Ovary (tissue), 9 donors: ENCODE results near the gene SLC28A3. TPM values are rescaled to one million over a fixed set of nuclear protein-coding genes. Genes with fewer than 3 reads are reported as not detected.

Experiments used
- DNase-seq, 5 donors: peaks; one replicate each; pipeline ENCODE4 v3.0.0-alpha.2; 2019 to 2020
- H3K27ac ChIP-seq, 2 donors: fragments of 200-600 bp; one replicate each; pipeline versions ENCODE4 v1.5.1 to v1.8.0; 2019 to 2022
- H3K27me3 ChIP-seq: fragments of 200-600 bp; one replicate; pipeline ENCODE4 v1.8.0; 2022
- H3K36me3 ChIP-seq: fragments of 200-600 bp; sonication (generic); one replicate; pipeline ENCODE4 v1.5.1; 2019
- H3K4me1 ChIP-seq: one replicate; pipeline ENCODE4 v1.8.1; 2013; ENCODE audit warnings: mild to moderate bottlenecking, moderate library complexity; ENCODE audit not compliant: insufficient read depth
- H3K4me3 ChIP-seq: fragments of 200-600 bp; sonication (generic); one replicate; pipeline ENCODE4 v1.5.1; 2017
- H3K9me3 ChIP-seq, 2 donors: fragments of 200-600 bp in 1 of 2; sonication (generic) in 1 of 2; one replicate each; pipeline versions ENCODE4 v1.5.1 to v1.8.1; 2013 to 2019; ENCODE audit warnings: mild to moderate bottlenecking in 1 of 2, moderate library complexity in 1 of 2
- EP300 ChIP-seq: sonication (generic); formaldehyde crosslinking; IDR thresholded peaks from one replicate; pipeline ENCODE4 v1.6.1; 2017; ENCODE audit warnings: antibody characterized with exemption
- POLR2A ChIP-seq: fragments of 450-650 bp; IDR thresholded peaks from one replicate; pipeline ENCODE4 v1.6.1; 2017; ENCODE audit warnings: antibody characterized with exemption, mild to moderate bottlenecking, moderate library complexity
- WGBS, 3 donors: extraction: QIAGEN DNeasy Blood & Tissue Kit in 1 of 3; methylation state at CpG; one replicate each; pipeline versions ENCODE4 v1.1.5 to v1.1.7; 2013 to 2017; 5-methylcytosine and 5-hydroxymethylcytosine counted together
- intact Hi-C, 4 donors: fragments of 100-400 bp; cut with DNase I; formaldehyde crosslinking; loops; one replicate each; pipeline versions ENCODE4 v1.11.0 to v1.15.1; 2022 to 2023
- polyA plus RNA-seq, 2 donors: library from polyadenylated mRNA; stranded (reverse); fragments of 200-250 nt in 1 of 2; fragments of 350-450 nt in 1 of 2; fragmentation: Illumina TruSeq in 1 of 2; extraction: RNeasy Lipid Tissue Mini Kit (QIAGEN cat#74804) in 1 of 2; gene quantifications; one replicate each; pipeline ENCODE4 v1.2.3, GENCODE V29; 2013 to 2014
- total RNA-seq, 7 donors: library from RNA; depleted of rRNA in 2 of 7; stranded (reverse); fragments of >200 nt in 2 of 7; fragmentation: NEBNext Ultra II Directional in 3 of 7; extraction: Animal tissue kit (Norgen Biotek cat#: 25700) in 3 of 7; gene quantifications; one replicate each; pipeline versions ENCODE4 v1.1.0 to v1.2.4, GENCODE V29; 2016 to 2023
- TF ChIP-seq, protein P1 (sequence below), 3 donors: fragments of 450-650 bp in 2 of 3; fragments of 200-600 bp in 1 of 3; IDR thresholded peaks; one replicate each; pipeline versions ENCODE4 v1.5.1 to v1.8.0; 2016 to 2022; ENCODE audit warnings: antibody characterized with exemption in 3 of 3, mild to moderate bottlenecking in 1 of 3
- donor health status: DM: no; HTN: no; CAD: no; lungs with moderate emphysema.
- donor health status: DM: no; HTN: no; CAD: no.
- donor health status: Bipolar disorder and iron deficiency.
- donor health status: DM: yes; HTN: yes; CAD: no.
- donor health status: DM: no; HTN: no; CAD: no.
- donor health status: DM: yes; HTN: yes; CAD: no.

SLC28A3 gene
- total and polyA plus RNA-seq, 9 donors: 0.08 to 9.0 (median 0.59) TPM; not detected in 1

DNA sequence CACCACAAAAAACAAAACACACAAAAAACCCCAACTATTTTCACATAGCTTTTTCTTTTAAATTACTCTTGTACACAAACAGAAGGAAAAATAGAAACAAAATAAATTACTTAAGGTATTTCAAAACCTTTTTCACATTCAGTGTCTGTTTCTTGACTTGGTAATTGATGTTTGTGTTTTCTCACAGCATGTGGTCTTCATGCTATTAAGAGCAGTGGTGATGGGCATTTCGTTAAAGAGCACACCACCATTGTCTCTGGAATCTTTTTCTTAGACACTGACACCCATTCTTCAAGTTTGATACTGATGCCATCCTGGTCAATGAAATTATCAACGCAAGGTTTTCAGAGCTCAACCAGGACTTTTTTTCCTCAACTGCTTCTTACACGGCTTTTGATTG lies 63.8 kb downstream of the SLC28A3 start:
- H3K27me3 ChIP-seq: no peaks in the 10 kb centered on the region
- DNase-seq: no peak
- no peak overlapping the region for H3K27ac ChIP-seq
- no peaks in the 10 kb centered on the region for H3K9me3 ChIP-seq
- TF ChIP-seq POLR2A: no peak
- no peak overlapping the region for H3K4me3 ChIP-seq
- intact Hi-C loops: no loop called here
- H3K4me1 ChIP-seq: no peaks in the 10 kb centered on the region
- H3K36me3 ChIP-seq: no peaks in the 10 kb centered on the region
- WGBS, 3 donors: 85 to 89% (median 87%) methylated on average over 3 of the region's 3 CpGs

DNA sequence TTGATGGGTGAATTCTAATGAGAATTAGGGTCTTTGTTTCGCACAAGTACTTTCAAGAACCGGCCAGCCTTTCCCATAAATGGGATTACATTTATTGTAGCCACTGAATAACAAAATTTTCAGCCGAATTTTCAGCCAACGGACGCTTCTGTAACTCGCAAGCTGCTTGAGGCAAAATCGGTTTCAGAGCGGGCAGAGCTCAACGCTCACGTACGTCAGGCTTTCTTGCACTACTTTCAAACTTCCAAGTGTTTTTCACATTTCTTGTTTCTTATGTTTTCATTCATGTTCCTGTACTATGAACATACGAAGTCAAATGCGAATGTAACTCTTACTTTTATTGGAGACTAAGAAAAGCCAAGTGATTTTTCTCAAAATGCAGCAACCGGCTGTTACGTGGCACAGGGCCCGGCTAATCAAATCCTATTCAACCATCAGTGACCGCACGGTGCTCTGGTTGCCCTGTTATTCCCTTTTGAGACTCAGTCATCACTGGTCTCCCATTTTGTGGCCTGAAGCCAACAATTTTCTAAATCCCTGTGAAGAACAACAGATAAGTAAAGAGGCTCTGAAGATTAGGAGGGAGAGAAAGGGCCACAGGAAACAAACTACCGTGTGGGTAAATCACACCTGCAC lies 68.5 kb downstream of the SLC28A3 start:
- intact Hi-C loops: no loop called here
- Histone ChIP-seq H3K27me3 (no peaks in the 10 kb centered on the region), H3K4me1 (no peaks in the 10 kb centered on the region), H3K27ac (no peak overlapping the region), H3K9me3 (no peaks in the 10 kb centered on the region), H3K4me3 (no peak overlapping the region), H3K36me3 (no peaks in the 10 kb centered on the region)
- peak in 2 of 5 donors; percentile 16 to 36 for DNase-seq
- WGBS, 3 donors: 23 to 49% (median 36%) methylated on average over 19 of the region's 19 CpGs
- no peak for TF ChIP-seq EP300

DNA sequence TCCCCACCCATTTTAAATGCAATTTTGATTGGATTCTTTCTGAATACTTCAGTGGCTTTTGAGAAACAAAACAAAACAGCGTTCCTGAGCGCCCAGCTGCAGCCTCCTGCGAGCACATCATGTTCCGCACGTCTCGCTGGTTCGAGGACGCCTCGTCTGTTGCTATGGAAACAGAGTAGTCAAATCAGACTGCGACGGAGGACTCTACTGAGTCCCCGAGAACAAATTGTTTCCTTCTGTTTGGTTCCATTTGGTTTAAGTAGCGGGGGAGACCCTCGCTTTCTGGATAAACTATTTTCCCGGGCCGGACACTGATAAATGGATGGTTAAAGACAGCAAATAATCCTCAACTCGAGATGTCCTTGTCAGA lies 69.0 kb downstream of the SLC28A3 start:
- TF ChIP-seq POLR2A (no peak), EP300 (no peak)
- TF ChIP-seq, protein P1, sequence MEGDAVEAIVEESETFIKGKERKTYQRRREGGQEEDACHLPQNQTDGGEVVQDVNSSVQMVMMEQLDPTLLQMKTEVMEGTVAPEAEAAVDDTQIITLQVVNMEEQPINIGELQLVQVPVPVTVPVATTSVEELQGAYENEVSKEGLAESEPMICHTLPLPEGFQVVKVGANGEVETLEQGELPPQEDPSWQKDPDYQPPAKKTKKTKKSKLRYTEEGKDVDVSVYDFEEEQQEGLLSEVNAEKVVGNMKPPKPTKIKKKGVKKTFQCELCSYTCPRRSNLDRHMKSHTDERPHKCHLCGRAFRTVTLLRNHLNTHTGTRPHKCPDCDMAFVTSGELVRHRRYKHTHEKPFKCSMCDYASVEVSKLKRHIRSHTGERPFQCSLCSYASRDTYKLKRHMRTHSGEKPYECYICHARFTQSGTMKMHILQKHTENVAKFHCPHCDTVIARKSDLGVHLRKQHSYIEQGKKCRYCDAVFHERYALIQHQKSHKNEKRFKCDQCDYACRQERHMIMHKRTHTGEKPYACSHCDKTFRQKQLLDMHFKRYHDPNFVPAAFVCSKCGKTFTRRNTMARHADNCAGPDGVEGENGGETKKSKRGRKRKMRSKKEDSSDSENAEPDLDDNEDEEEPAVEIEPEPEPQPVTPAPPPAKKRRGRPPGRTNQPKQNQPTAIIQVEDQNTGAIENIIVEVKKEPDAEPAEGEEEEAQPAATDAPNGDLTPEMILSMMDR (IDR thresholded peaks at IDR 0.05): no peak
- Histone ChIP-seq H3K9me3 (no peaks in the 10 kb centered on the region), H3K36me3 (no peaks in the 10 kb centered on the region), H3K4me1 (no peaks in the 10 kb centered on the region), H3K4me3 (no peak overlapping the region), H3K27me3 (no peaks in the 10 kb centered on the region), H3K27ac (no peak overlapping the region)
- intact Hi-C loops: no loop called here
- DNase-seq: peak; percentile 35 to 74 (median 56)
- WGBS, 3 donors: 0 to 5% (median 3%) methylated on average over 17 of the region's 17 CpGs

DNA sequence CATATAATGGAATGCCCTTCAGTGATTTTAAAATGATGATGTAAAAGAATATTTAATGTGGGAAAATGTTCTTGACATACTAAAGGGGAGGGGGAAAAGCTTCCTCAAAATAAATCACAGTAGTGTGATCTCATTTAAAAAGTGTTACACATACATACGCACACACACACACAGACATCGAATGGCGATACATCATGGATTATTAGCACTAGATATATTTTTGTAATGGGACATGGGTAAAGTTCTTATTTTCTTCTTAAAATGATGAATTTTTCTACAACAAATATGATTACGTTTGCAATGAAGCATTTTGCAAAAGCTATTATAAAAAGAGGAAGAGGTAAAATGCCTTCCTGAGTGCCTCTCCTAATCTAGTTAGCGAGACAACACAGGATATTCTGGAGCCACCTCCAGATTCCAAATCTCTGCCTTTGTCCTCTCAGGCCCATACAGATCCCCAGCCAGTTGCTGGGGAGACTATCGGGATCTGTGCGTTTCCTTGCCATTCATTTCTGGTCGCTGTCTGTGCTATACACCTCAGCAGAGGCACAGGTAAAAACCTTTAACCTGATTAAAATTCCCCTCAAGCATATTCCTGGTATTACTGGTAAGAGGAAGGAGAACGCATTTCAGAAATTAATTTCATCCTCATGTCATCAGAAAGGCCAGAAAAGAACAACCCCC lies 69.6 kb downstream of the SLC28A3 start:
- no peak overlapping the region for H3K4me3 ChIP-seq

DNA sequence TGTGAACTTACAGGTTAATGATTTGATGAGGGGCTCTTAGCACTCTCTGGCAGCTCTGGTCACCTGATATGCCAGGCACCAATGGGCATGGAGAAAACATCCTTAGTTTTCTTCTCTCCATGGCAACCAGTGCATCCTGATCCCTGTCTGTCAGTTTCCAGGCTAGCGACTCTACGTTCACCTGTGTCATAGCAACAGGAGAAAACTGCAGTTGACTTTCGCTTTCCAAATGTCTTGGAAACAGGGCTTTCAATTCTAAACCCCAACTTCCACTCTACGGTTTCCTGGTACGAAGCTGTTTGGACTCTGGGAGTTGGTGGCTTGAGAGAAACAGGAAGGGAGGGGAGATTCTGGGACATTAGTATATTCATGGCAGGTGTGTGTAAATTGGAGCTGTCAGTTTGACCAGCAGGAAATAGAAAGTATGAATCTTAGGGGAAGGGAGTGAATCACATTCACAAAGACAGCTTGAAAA lies 74.4 kb downstream of the SLC28A3 start:
- Histone ChIP-seq H3K36me3 (no peaks in the 10 kb centered on the region), H3K4me1 (no peaks in the 10 kb centered on the region), H3K4me3 (no peak overlapping the region), H3K27me3 (no peaks in the 10 kb centered on the region), H3K9me3 (no peaks in the 10 kb centered on the region), H3K27ac (no peak overlapping the region)
- TF ChIP-seq, protein P1 (IDR thresholded peaks at IDR 0.05): no peak
- TF ChIP-seq EP300 (no peak), POLR2A (no peak)
- intact Hi-C loops: no loop called here
- 65 to 74% (median 67%) methylated on average over 5 of the region's 5 CpGs for WGBS, 3 donors
- DNase-seq: no peak

More for the DNA sequence above, 69.6 kb downstream of the SLC28A3 start:
- intact Hi-C loops: no loop called here
- WGBS, 3 donors: 37 to 54% (median 41%) methylated on average over 9 of the region's 9 CpGs
- H3K27me3 ChIP-seq: no peaks in the 10 kb centered on the region
- TF ChIP-seq, protein P1 (IDR thresholded peaks at IDR 0.05): no peak
- TF ChIP-seq EP300 (no peak), POLR2A (no peak)
- H3K4me1 ChIP-seq: no peaks in the 10 kb centered on the region
- DNase-seq: no peak
- no peaks in the 10 kb centered on the region for H3K36me3 ChIP-seq
- H3K27ac ChIP-seq: no peak overlapping the region
- H3K9me3 ChIP-seq: no peaks in the 10 kb centered on the region
